ENCODE results near the gene GLYATL1. TPM values are rescaled to one million over a fixed set of nuclear protein-coding genes. Genes with fewer than 3 reads are reported as not detected.

GLYATL1 gene
- total and polyA plus RNA-seq, 2 of the 8 experiments (the other 6 are each of a cell fraction or from before 2014, with no cell fraction given), result 8.6 to 10.7 TPM

- Histone ChIP-seq H3K4me3 (ENCODE audit: extremely low read depth in 1 of 4, insufficient read depth in 2 of 4, low read depth in 3 of 4, low read length in 4 of 4) (no peak overlapping the region), H3K9me3 (ENCODE audit: insufficient read depth in 2 of 2, low read depth in 1 of 2, low read length in 1 of 2) (no peaks in the 10 kb centered on the region), H3K79me1 (ENCODE audit: low read depth, low read length) (no peaks in the 10 kb centered on the region), H3K14ac (ENCODE audit: insufficient read length) (no peak overlapping the region), H3K18ac (ENCODE audit: extremely low read depth, low read length) (no peak overlapping the region), H2BK12ac (ENCODE audit: low read depth, low read length) (no peak overlapping the region), H4K91ac (replicated peaks; ENCODE audit: insufficient read length, low read length) (no peak overlapping the region), H3K79me2 (ENCODE audit: control insufficient read depth in 1 of 2, insufficient read depth in 2 of 2, low read length in 2 of 2) (no peaks in the 10 kb centered on the region), H2BK5ac (ENCODE audit: low read depth, low read length) (no peak overlapping the region), H3K4me2 (ENCODE audit: insufficient read depth in 1 of 2, low read depth in 2 of 2, low read length in 2 of 2) (no peak overlapping the region), H3K23me2 (ENCODE audit: low read depth, low read length) (no peaks in the 10 kb centered on the region), H3K4me1 (replicated peaks in 1 of 4; ENCODE audit: control insufficient read depth in 3 of 4, insufficient read depth in 4 of 4, low read length in 3 of 4) (no peaks in the 10 kb centered on the region), H2AK5ac (ENCODE audit: low read depth, low read length) (no peak overlapping the region), H3K4ac (replicated peaks; ENCODE audit: insufficient read length, low read depth, low read length) (no peak overlapping the region), H2BK15ac (ENCODE audit: low read length) (no peak overlapping the region), H4K5ac (ENCODE audit: insufficient read length, low read depth, low read length) (no peak overlapping the region), H3K27ac (ENCODE audit: low read depth, low read length) (no peak overlapping the region), H3K56ac (replicated peaks; ENCODE audit: insufficient read length, low read depth, low read length) (no peak overlapping the region), H3K27me3 (replicated peaks in 1 of 4; ENCODE audit: control insufficient read depth in 3 of 4, extremely low read depth in 1 of 4, insufficient read depth in 3 of 4, low read length in 3 of 4) (no peaks in the 10 kb centered on the region), H4K8ac (ENCODE audit: extremely low read depth, insufficient read depth, low read length) (no peak overlapping the region), H4K20me1 (replicated peaks in 1 of 2; ENCODE audit: control insufficient read depth in 1 of 2, insufficient read depth in 2 of 2, low read length in 2 of 2) (peaks cover 0 to 2% of the 10 kb centered on the region in 2 experiments), H3K36me3 (ENCODE audit: control insufficient read depth in 2 of 4, insufficient read depth in 4 of 4, low read length in 3 of 4) (no peaks in the 10 kb centered on the region), H2BK20ac (ENCODE audit: low read length) (no peak overlapping the region), H3K23ac (ENCODE audit: insufficient read length) (no peak overlapping the region), H2AFZ (ENCODE audit: low read length) (no peak overlapping the region), H3K9ac (replicated peaks in 1 of 4; ENCODE audit: extremely low read depth in 1 of 4, low read depth in 3 of 4, low read length in 3 of 4) (no peak overlapping the region), H2BK120ac (replicated peaks; ENCODE audit: low read depth, low read length) (no peak overlapping the region)
- CTCF ChIA-PET (ENCODE audit: partially characterized antibody), result no interaction called here
- DNase-seq (ENCODE audit: low read depth in 1 of 2, low spot score in 2 of 2) (no peak), FAIRE-seq (no peak)
- POLR2A ChIA-PET (ENCODE audit: partially characterized antibody), result no interaction called here
- WGBS, 2 experiments (ENCODE audit: extremely low coverage in 1 of 2, insufficient coverage in 1 of 2, insufficient read length in 1 of 2, insufficient replicate concordance in 2 of 2, low coverage in 1 of 2, low lambda C conversion rate in 2 of 2, missing lambda C conversion rate in 1 of 2), result 88% methylated on average over 3 of the region's 3 CpGs; no CpG with 5 or more reads in 1 of the 2 experiments
- TF ChIP-seq ZNF274 (IDR thresholded peaks at IDR 0.05; ENCODE audit: borderline replicate concordance, extremely low read depth, low read length) (no peak), BACH1 (IDR thresholded peaks at IDR 0.05; ENCODE audit: low read length) (no peak), GTF2F1 (IDR thresholded peaks at IDR 0.05; ENCODE audit: borderline replicate concordance, low read depth, low read length) (no peak), EP300 (IDR thresholded peaks at IDR 0.05; ENCODE audit: borderline replicate concordance in 1 of 2, low read depth in 2 of 2, low read length in 2 of 2) (no peak), FOSL1 (IDR thresholded peaks at IDR 0.05; ENCODE audit: insufficient read depth, low read depth, low read length) (no peak), SIRT6 (IDR thresholded peaks at IDR 0.05; ENCODE audit: low read length) (no peak), TAF7 (optimal IDR thresholded peaks at IDR 0.05; ENCODE audit: borderline replicate concordance, low read depth, low read length) (no peak), POLR2AphosphoS5 (IDR thresholded peaks at IDR 0.05; ENCODE audit: low read depth, low read length) (no peak), HDAC2 (IDR thresholded peaks at IDR 0.05; ENCODE audit: borderline replicate concordance in 1 of 2, low read depth in 2 of 2, low read length in 2 of 2) (no peak), TCF12 (IDR thresholded peaks at IDR 0.05; ENCODE audit: low read depth, low read length) (no peak), MAFK (IDR thresholded peaks at IDR 0.05; ENCODE audit: low read depth, low read length) (no peak), NRF1 (IDR thresholded peaks at IDR 0.05; ENCODE audit: low read depth, low read length) (no peak), TEAD4 (IDR thresholded peaks at IDR 0.05; ENCODE audit: low read depth, low read length) (no peak), RAD21 (IDR thresholded peaks at IDR 0.05 in 1 of 2, conservative IDR thresholded peaks at IDR 0.05 in 1 of 2; ENCODE audit: low read depth in 2 of 2, low read length in 2 of 2) (no peak), NANOG (IDR thresholded peaks at IDR 0.05; ENCODE audit: insufficient read depth, low read depth, low read length, poor library complexity, severe bottlenecking) (no peak)
Observed at GRCh38 chr11:58949184-58949583, 9.9 kb downstream of the GLYATL1 start.
